Uterus (tissue), 2 donors: ENCODE results near the gene MAT2B.

Experiments
- CTCF ChIP-seq, 4 experiments: fragments of 200-600 bp in 2 of 4; fragments of 450-650 bp in 2 of 4; sonication (generic) in 2 of 4; IDR thresholded peaks; one replicate each; pipeline ENCODE4 v1.5.1; 2016 to 2019; ENCODE audit warnings: antibody characterized with exemption in 4 of 4, mild to moderate bottlenecking in 2 of 4, moderate library complexity in 1 of 4
- POLR2A ChIP-seq, 2 donors: fragments of 450-650 bp; IDR thresholded peaks; one replicate each; pipeline ENCODE4 v1.6.1; 2016; ENCODE audit warnings: antibody characterized with exemption in 2 of 2, mild to moderate bottlenecking in 1 of 2, moderate library complexity in 1 of 2

- TF ChIP-seq CTCF (IDR thresholded peaks at IDR 0.05), result no peak
- no peak for TF ChIP-seq POLR2A (IDR thresholded peaks at IDR 0.05)
Observed at GRCh38 chr5:163552536-163552935, 47.1 kb downstream of the MAT2B start.
